Measurements from ENCODE around the gene EIF2B5.
A peak's percentile ranks its signal among the peaks of the same experiment; 100 is the strongest.

Gene EIF2B5

DNA sequence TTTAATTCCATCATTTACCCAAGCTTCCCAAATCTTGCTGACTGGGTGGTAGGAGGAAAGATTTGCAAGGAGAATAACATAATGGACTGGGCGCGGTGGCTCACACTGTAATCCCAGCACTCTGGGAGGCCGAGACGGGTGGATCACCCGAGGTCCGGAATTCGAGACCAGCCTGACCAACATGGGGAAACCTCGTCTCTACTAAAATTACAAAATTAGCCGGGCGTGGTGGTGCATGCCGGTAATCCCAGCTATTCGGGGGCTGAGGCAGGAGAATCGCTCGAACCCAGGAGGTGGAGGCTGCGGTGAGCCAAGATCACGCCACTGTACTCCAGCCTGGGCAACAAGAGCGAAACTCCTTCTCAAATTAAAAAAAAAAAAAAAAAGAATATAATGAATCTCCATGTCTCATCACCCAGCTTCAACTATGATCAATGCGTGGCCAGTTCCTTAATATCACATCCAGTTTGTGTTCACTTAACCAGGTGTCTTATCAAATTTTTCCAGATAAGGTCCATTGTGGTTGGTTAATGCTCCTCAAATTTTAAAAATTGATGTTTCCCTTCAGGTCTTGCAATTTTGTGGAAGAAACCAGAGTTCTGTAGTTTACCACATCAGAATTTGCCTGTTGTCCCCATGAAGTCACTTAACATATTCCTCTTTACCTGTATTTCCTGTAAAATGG is 49.5 kb downstream of the EIF2B5 start:
- peak overlapping the region; percentile 99 for H3K27ac ChIP-seq (ENCODE audit: low read depth, low read length)
- peak overlapping the region; percentile 53 for H3K4me3 ChIP-seq (ENCODE audit: low read depth, low read length)
- no peaks in the 10 kb centered on the region for H3K9me3 ChIP-seq (ENCODE audit: control insufficient read depth, insufficient read depth, low read length)
- H3K4me1 ChIP-seq (ENCODE audit: control insufficient read depth, insufficient read depth, low read length) = peaks cover 16% of the 10 kb centered on the region
- H3K36me3 ChIP-seq (ENCODE audit: control insufficient read depth, insufficient read depth, low read length) = peaks cover 78% of the 10 kb centered on the region
- peak overlapping the region; percentile 58 for H3K9ac ChIP-seq (ENCODE audit: low read depth, low read length)
- H3K27me3 ChIP-seq (ENCODE audit: control insufficient read depth, insufficient read depth, low read length) = no peaks in the 10 kb centered on the region

DNA sequence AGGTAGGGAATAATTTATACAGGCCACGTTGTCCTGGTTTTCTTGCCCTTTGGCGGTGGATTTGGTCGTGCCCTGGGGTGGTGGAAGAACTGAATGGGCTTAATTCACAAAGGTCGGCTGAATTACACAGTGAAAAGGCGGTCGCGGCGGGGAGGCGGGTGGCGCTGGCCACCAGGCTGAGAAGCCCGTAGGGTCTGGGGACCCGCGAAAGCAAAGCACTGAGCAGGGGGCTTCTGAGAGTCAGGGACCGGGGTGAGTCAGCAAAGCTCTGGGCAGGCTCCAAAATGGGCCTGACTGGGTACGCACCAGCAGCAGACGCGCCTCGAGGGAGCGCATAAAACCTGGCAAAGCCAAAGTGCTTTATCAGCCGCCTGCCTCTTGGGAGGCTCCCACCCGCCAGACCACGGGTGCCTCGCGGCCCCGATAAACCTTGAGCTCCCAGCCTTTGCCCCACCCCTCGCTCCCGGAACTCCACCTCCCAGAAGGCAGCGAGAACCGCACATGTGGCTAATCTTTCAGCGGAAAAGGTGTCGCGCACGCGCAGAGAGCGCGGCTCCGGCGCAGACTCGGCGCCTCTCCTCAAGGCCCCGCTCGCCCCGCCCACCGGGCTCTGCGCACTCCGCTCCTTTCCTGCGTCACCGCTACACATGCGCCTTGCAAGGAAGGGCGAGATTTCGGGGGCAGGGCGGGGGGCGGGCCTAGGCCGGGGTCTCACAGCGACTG is 50.5 kb downstream of the EIF2B5 start:
- Histone ChIP-seq H3K36me3 (ENCODE audit: control insufficient read depth, insufficient read depth, low read length) (peaks cover 78% of the 10 kb centered on the region), H3K27ac (ENCODE audit: low read depth, low read length) (peak overlapping the region; percentile 99)

DNA sequence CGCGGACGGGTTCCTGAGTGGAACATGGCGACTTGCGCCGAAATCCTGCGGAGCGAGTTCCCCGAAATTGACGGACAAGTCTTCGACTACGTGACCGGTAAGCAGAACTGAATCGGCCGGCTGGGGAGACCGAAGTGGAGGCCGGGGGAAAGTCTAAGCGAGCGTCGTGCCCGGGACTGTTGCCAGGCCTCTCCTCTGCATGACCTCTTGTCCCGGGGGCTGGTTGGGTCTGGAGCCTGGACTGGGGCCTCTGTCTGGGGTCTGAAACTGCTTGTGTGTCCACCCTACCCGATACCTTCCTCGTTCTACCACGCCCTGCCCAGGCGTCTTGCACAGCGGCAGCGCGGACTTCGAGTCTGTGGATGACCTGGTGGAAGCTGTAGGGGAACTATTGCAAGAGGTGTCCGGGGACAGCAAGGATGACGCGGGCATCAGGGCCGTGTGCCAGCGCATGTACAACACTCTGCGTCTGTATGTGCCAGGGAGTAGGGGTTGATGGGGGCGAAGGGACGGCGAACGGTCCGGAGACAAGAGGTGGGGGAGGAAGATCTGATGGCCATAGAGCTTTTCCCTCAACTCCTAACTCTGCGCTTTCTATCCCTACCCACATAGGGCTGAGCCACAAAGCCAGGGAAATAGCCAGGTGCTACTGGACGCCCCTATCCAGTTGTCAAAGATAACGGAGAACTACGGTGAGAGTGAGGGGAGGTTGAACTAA is 51.2 kb downstream of the EIF2B5 start, which contains the start of gene ABCF3:
TSS of gene ABCF3 (plus strand) at position 16 of the 718 bp plus-strand sequence. CDS start at position 25, 9 bp downstream.
- Histone ChIP-seq H3K9me3 (ENCODE audit: control insufficient read depth, insufficient read depth, low read length) (no peaks in the 10 kb centered on the region), H3K27me3 (ENCODE audit: control insufficient read depth, insufficient read depth, low read length) (no peaks in the 10 kb centered on the region), H3K9ac (ENCODE audit: low read depth, low read length) (peak within 1 kb of the TSS; percentile 68), H3K4me1 (ENCODE audit: control insufficient read depth, insufficient read depth, low read length) (peaks cover 16% of the 10 kb centered on the region), H3K36me3 (ENCODE audit: control insufficient read depth, insufficient read depth, low read length) (peaks cover 78% of the 10 kb centered on the region), H3K27ac (ENCODE audit: low read depth, low read length) (peak within 1 kb of the TSS; percentile 99), H3K4me3 (ENCODE audit: low read depth, low read length) (peak within 1 kb of the TSS; percentile 90)

More for the DNA sequence above, 50.5 kb downstream of the EIF2B5 start:
- H3K9me3 ChIP-seq (ENCODE audit: control insufficient read depth, insufficient read depth, low read length) = no peaks in the 10 kb centered on the region
- H3K27me3 ChIP-seq (ENCODE audit: control insufficient read depth, insufficient read depth, low read length) = no peaks in the 10 kb centered on the region
- peak overlapping the region; percentile 90 for H3K4me3 ChIP-seq (ENCODE audit: low read depth, low read length)
- H3K4me1 ChIP-seq (ENCODE audit: control insufficient read depth, insufficient read depth, low read length) = peaks cover 16% of the 10 kb centered on the region
- peak overlapping the region; percentile 68 for H3K9ac ChIP-seq (ENCODE audit: low read depth, low read length)

DNA sequence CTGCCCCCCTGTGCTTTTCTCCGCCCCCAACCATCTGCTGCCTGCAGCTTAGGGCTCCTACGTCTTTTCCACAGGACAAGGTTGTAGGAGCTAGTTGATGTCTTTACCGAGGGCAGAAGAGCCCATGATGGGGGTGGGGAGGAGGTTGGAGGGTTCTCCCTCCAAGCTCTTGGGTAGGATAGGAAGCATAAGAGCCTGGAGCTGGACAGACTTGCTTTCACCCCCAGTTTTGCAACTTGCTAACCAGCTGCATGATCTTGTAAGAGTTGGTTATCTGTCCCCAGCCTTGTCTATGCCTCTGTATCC is 51.7 kb downstream of the EIF2B5 start:
- no peak overlapping the region for H3K27ac ChIP-seq (ENCODE audit: low read depth, low read length)

DNA sequence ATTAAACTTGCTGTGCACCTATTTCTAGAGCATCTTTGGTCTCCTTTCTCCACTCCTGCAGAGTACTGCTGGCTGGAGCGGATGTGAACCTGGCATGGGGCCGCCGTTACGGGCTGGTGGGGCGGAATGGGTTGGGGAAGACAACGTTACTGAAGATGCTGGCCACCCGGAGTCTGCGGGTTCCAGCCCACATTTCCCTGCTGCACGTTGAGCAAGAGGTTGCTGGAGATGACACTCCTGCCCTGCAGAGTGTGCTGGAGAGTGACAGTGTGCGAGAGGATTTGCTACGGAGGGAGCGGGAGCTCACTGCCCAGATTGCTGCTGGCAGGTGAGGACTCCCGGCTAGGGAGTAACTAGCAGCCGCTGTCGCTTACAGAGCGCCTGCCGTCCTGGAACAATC is 52.9 kb downstream of the EIF2B5 start:
- Histone ChIP-seq H3K36me3 (ENCODE audit: control insufficient read depth, insufficient read depth, low read length) (peaks cover 78% of the 10 kb centered on the region), H3K4me3 (ENCODE audit: low read depth, low read length) (no peak overlapping the region), H3K9me3 (ENCODE audit: control insufficient read depth, insufficient read depth, low read length) (no peaks in the 10 kb centered on the region), H3K9ac (ENCODE audit: low read depth, low read length) (no peak overlapping the region), H3K27ac (ENCODE audit: low read depth, low read length) (no peak overlapping the region), H3K27me3 (ENCODE audit: control insufficient read depth, insufficient read depth, low read length) (no peaks in the 10 kb centered on the region), H3K4me1 (ENCODE audit: control insufficient read depth, insufficient read depth, low read length) (peaks cover 16% of the 10 kb centered on the region)

More for the DNA sequence above, 51.7 kb downstream of the EIF2B5 start:
- H3K9ac ChIP-seq (ENCODE audit: low read depth, low read length) = 0 out of 2 replicates have a peak overlapping the region, but pooled peaks have one; percentile 68
- no peaks in the 10 kb centered on the region for H3K27me3 ChIP-seq (ENCODE audit: control insufficient read depth, insufficient read depth, low read length)
- peak overlapping the region; percentile 90 for H3K4me3 ChIP-seq (ENCODE audit: low read depth, low read length)
- H3K4me1 ChIP-seq (ENCODE audit: control insufficient read depth, insufficient read depth, low read length) = peaks cover 16% of the 10 kb centered on the region
- no peaks in the 10 kb centered on the region for H3K9me3 ChIP-seq (ENCODE audit: control insufficient read depth, insufficient read depth, low read length)
- H3K36me3 ChIP-seq (ENCODE audit: control insufficient read depth, insufficient read depth, low read length) = peaks cover 78% of the 10 kb centered on the region

DNA sequence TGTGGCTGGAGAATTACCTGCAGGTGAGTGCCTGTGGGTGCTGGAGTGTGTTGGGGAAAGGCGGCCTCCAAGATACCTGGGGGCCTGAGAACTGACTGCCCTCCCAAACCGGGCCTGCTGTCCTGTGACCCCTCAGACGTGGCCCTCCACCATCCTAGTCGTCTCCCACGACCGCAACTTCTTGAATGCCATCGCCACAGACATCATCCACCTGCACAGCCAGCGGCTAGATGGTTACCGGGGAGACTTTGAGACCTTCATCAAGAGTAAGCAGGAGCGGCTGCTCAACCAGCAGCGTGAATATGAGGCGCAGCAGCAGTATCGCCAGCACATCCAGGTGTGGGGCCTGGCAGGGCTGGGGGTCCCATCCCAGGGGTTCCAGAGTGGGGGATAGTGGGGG is 54.3 kb downstream of the EIF2B5 start:
- H3K36me3 ChIP-seq (ENCODE audit: control insufficient read depth, insufficient read depth, low read length) = peaks cover 78% of the 10 kb centered on the region

DNA sequence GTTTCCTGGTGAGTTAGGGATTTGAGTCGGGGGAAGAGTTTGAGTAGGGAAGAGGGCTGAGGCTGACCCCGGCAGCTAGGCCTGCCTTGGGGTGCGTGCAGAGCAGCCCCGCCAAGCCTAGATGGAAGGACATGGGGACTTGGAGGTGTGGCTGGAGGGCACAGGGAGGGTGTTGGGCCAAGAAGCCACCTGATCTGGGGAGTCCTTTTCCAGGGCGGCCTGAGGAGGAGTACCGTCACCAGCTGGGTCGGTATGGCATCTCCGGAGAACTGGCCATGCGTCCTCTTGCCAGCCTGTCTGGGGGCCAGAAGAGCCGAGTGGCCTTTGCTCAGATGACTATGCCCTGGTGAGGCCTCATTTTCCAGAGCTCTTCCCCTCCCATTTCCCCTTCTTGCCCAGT is 57.7 kb downstream of the EIF2B5 start:
- Histone ChIP-seq H3K9me3 (ENCODE audit: control insufficient read depth, insufficient read depth, low read length) (no peaks in the 10 kb centered on the region), H3K4me1 (ENCODE audit: control insufficient read depth, insufficient read depth, low read length) (no peaks in the 10 kb centered on the region), H3K36me3 (ENCODE audit: control insufficient read depth, insufficient read depth, low read length) (peaks cover 76% of the 10 kb centered on the region), H3K27ac (ENCODE audit: low read depth, low read length) (no peak overlapping the region), H3K27me3 (ENCODE audit: control insufficient read depth, insufficient read depth, low read length) (no peaks in the 10 kb centered on the region), H3K9ac (ENCODE audit: low read depth, low read length) (no peak overlapping the region), H3K4me3 (ENCODE audit: low read depth, low read length) (no peak overlapping the region)

More for the DNA sequence above, 54.3 kb downstream of the EIF2B5 start:
- Histone ChIP-seq H3K27ac (ENCODE audit: low read depth, low read length) (no peak overlapping the region), H3K9me3 (ENCODE audit: control insufficient read depth, insufficient read depth, low read length) (no peaks in the 10 kb centered on the region), H3K4me3 (ENCODE audit: low read depth, low read length) (no peak overlapping the region), H3K9ac (ENCODE audit: low read depth, low read length) (no peak overlapping the region), H3K4me1 (ENCODE audit: control insufficient read depth, insufficient read depth, low read length) (peaks cover 16% of the 10 kb centered on the region), H3K27me3 (ENCODE audit: control insufficient read depth, insufficient read depth, low read length) (no peaks in the 10 kb centered on the region)

DNA sequence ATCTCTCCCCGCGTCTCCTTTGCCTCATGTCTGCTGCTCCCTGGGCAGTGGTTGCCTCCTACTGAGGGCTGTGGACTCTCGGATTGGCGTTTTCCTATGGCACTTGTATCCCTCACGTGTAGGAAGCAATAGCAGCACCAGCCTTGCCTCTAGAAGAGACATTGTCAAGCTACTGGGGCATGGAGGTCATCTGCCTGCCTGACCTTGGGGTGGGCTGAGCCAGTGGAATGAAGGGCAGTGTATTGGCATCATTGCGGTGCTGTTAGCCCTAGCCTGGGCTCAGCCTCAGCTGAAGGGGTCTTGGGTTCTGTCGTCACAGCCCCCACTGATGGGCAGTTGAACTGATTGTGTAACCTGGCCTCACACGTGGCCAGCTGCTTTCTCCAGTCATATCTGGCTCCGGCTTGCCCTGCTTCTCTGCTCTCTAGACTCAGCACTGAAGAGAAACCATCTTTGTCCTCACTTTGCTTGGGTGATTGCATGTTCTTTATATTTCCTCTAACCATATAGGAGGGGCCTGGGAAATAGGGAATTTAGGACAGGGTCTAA is 58.9 kb downstream of the EIF2B5 start:
- Histone ChIP-seq H3K9me3 (ENCODE audit: control insufficient read depth, insufficient read depth, low read length) (no peaks in the 10 kb centered on the region), H3K4me3 (ENCODE audit: low read depth, low read length) (no peak overlapping the region), H3K27me3 (ENCODE audit: control insufficient read depth, insufficient read depth, low read length) (no peaks in the 10 kb centered on the region), H3K27ac (ENCODE audit: low read depth, low read length) (no peak overlapping the region), H3K9ac (ENCODE audit: low read depth, low read length) (no peak overlapping the region), H3K4me1 (ENCODE audit: control insufficient read depth, insufficient read depth, low read length) (no peaks in the 10 kb centered on the region), H3K36me3 (ENCODE audit: control insufficient read depth, insufficient read depth, low read length) (peaks cover 64% of the 10 kb centered on the region)
